Peyer's patch (tissue), 4 donors: ENCODE results near the gene SGPP2.

ENCODE experiments used
- CTCF ChIP-seq, 6 experiments: fragments of 450-650 bp in 4 of 6; fragments of 200-600 bp in 2 of 6; sonication (generic) in 1 of 6; IDR thresholded peaks; one replicate each; pipeline ENCODE4 v1.5.1; 2017 to 2019; ENCODE audit warnings: antibody characterized with exemption in 6 of 6, mild to moderate bottlenecking in 3 of 6, moderate library complexity in 1 of 6
- POLR2A ChIP-seq, 2 donors: fragments of 450-650 bp; IDR thresholded peaks; one replicate each; pipeline ENCODE4 v1.5.1; 2017; ENCODE audit warnings: antibody characterized with exemption in 2 of 2, mild to moderate bottlenecking in 2 of 2, moderate library complexity in 2 of 2

GRCh38 chr2:222479859-222480258, 55.5 kb downstream of the SGPP2 start:
- no peak for TF ChIP-seq CTCF (IDR thresholded peaks at IDR 0.05)
- no peak for TF ChIP-seq POLR2A (IDR thresholded peaks at IDR 0.05)
